Effector CD8-positive, alpha-beta T cell (primary cell): ENCODE results near the gene OVAAL.
"Not testable (repeated sequence)": the region's sequence is repeated elsewhere in the genome, so short reads cannot be mapped to it uniquely, and the experiment has no call there.

Experiments used
- DNase-seq: peaks from one replicate; lab custom pipeline; 2025; lab: John Stamatoyannopoulos, UW

OVAAL gene

DNA sequence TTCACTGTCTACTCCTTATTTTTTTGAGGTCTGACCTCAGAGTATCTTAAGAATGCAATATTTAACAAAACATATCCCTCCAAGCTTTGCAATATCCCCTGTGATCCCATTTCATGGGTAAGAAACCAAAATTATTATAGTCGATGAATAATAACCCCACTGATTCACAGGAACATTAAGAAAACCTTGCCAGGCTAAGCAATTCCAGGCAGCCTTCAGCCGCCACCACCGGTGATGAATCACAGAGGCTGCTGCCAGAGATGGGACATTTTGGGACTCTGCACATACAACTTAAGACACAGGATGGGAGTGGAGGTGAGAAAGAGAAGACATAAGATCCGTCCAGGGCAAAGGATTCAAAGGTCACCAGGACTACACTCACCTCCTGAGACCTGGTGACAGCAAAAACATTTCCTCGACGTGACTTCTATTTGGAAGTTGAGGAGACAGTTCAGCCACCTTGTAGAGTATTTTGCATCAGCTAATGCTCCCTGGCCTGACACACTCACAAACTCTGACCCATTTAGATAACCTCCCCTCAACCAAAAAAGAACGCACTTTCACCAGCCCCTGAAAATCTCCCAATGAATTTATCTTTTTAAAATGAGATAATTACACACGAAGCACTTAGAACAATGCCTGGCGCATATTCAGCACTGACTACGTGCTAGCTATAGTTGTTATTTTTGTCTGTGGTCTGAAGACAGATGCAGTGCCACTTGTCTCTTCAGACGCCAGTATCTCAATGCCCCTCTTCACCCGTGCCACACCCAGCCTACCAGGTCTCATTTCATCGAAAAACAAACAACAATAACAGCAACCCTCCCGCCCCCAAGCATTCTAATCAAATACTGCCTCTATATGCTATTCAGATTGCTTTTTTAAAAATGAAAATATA is 17.8 kb upstream of the OVAAL start:
- no peak for DNase-seq

DNA sequence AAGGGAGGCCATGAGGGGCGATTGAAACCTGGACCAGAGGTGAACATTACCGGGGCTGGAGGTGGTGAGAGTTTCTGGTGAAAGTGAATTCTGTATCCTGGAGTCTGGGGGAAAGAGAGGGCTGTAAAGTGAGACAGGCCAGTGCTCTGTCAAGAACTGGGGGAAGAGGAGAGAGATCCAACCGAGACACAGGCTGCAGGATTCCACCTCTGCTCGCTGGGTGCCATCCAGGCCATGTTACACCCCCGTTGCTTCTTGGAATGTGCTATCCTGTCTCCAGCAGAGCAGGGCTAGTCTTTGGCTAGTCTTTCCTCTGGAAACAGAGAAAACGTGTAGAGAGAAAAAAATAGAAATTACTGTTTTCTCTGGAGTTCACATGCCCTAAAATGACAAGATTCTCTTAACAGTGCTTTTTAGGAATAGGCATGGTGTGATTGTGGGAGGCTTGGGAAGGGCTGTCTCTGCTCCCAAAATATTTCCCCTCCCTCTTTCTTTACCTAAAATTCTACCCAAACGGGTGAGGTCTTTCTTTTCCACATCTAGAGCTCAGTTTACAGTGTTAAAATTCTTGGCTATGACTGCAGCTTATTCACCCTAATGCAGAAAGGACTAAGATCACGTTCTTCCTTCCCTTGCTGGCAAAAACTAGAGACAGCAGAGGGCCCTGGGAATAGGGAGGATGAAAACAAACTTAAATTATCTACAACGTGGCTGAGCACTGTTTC is 16.5 kb upstream of the OVAAL start:
- DNase-seq: no peak

DNA sequence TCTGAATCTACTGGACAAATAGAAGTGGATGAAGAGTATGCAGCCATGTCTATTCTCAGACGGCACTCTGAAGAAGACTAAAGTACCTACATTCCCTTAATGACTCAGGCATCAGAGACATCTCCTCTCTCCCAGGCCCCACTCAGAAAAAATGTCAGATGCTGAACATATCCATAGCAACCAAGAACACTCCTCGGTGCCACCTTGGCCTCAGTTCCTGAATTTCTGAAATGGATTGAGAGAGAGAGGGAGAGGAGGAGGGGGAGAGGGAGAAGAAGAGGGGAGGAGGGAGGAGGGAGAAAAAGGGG is 16.0 kb upstream of the OVAAL start:
- DNase-seq: no peak

DNA sequence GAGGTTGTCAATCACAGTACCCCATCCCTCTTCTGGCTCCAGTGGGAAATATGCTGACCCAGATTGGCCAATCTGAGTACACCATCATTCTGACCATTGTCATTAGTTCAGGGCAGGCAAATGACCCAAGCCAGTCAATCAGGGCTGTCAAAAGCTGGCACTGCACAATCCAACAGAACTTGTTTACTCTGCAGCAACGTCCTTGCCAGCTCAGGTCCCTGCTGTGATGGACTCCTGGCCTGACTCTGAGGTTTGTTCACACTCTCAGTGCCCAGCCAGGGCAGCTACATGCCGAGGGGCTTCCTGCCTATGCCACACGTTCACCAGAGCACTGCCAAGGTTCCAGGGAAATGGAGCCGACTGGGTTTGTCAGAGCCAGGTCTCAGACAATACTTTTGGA is 14.7 kb upstream of the OVAAL start:
- DNase-seq: no peak

DNA sequence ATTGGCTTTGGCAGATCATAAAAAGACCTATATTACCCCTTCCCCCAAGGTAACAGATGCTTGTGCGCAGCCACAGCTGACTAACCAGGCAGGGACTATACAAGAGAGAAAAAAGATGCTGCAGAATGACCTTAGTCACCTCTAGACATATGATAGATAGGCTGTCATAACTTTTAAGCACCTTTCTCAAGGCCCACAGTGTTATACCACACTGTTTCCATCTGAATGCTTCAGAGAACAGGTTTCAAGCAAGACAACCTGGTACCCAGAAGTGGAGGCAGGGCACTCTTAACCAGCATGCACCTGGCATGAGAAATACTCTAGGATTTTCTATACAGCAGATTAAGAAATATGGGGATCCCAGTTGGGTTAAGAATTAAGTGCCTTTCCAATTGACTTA is 12.8 kb upstream of the OVAAL start:
- no peak for DNase-seq

DNA sequence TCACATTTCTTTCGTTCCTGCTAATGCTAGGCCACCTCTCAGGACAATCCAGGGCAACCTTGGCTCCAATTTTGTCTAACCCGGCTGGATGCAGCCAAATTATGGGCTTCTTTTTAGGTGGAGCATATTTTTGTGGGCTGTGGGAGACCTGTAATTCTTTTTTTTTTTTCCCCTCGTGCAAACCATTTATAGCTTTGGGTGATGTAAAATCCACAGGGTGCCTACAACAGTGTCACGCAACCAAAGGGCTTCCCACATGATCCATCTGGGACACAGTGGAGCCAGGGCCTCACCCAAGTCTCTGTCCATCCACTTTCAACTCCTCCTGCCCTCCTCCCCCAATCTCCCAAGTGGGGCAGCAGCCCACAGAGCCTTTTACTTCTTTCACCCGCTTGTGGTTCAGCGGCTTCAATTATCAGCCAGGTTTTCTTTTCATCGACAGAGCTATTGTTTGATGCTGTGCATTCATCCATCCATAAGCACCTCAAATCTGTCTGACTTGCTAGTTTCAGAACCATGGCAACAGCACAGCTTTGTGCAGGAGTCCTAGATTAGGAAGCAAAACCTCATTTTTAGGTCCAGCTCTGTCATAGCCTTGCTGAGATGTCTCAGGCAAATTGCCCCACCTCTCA is 10.0 kb upstream of the OVAAL start:
- no peak for DNase-seq

DNA sequence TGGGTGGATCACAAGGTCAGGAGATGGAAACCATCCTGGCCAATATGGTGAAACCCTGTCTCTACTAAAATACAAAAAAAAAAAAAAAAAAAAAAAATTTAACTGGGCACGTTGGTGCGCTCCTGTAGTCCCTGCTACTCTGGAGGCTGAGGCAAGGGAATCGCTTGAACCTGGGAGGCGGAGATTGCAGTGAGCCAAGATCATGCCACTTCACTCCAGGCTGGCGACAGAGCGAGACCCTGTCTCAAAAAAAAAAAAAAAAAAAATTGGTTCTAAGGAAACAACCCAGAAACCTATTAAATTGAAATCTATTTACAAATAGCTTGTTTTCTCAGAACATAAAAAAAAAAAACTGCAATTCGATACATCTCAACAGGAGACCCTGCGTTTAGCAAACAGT is 9.0 kb upstream of the OVAAL start:
- DNase-seq: not testable (repeated sequence)

DNA sequence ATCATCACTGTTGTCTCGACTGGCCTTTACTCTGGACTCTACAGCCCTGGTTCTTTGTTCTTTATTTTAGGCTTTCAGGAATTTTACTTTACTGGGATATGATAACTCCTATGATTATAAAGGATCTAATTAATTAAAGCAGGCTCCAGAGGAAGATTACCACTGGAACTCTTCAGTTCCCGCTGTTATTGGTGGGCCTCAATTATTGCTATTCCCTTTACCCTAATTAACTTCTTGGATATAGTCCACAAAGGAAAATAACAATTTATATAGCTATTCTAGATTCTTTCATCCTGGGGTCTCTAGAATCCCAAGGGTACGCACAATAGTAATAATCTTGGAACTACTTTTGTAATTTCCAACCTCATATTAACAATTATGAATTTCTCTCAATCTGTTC is 8.5 kb upstream of the OVAAL start:
- DNase-seq: no peak

DNA sequence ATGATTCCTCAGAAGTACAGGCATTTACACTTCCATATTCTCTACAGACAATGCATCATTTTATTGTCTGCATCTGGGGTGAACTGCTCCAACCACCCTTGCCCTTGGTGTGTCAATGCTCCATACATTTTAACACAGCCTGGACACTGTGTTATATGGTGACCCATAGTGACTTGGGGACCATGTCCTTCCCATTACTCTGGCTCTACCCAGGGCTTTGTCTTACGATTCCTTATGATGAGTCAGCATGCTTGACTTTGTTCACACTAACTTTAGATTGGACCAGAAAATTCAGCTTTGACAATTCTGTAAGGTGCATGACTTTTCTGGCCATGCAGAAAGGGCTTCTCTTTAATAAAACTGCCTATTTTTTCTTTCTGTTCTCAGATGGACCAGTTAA is 6.8 kb upstream of the OVAAL start:
- DNase-seq: no peak

DNA sequence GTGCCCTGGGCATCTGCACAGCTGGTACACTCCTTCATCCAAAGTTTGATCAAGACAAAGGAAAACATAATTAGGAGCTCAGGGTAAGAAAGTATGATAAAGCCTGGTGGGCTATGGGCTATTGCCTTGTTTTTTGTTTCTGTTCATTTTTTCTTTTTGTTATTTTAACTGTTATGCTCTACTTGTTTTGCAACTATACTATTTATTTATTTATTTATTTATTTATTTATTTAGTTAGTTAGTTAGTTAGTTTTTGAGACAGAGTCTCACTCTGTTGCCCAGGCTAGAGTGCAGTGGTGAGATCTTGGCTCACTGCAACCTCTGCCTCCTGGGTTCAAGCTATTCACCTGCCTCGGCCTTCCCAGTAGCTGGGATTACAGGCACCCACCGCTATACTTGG is 5.7 kb upstream of the OVAAL start:
- DNase-seq: not testable (repeated sequence)

DNA sequence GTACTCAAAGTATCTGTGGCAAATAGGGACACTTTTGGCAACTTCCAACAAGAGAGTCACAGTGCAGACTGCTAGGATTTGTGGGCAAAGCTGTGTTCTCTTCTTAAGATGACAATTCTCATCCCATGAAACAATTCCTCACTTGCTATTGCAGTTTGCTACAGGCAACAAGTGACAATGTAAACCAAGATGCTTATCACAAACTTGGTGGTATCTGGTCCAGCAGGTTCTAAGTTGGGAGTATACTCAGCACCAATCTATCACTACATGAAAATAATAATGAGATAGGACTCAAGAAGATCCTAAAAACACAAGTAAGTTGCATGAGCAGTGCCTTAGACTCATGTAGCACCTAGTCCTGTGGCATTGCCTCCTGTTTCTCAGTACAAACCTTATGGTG is 3.4 kb upstream of the OVAAL start:
- DNase-seq: no peak

DNA sequence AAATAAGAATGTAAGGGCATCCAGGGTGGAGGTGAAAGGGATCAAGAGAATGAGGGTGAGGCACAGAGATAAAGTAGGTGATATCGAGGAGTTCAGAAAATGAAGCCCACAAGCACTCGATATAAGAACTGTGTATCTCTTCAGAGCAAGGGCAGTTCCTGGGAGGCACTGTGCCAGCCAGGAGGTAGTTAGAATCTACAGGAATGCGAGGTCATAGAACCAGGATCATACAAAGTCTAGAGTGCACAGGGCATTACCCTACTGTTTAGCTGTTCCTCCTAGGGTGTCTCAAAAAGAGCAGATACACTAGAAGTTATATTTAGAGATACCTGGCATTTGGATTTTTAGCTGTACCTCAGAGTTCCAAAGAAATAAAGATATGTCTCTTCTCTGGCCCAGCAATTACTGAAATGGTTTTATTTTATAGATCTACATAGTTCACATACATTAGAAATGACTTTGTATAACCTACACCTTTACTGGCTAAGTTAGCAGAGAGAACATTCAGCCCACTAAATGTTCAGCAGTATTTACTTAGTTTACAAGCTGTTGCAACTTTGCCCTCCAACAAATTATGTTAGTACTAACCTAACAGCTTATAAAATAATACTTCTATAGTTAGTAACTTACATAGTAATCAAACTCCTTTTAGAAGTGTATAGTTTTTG is 1.6 kb downstream of the OVAAL start:
- no peak for DNase-seq

DNA sequence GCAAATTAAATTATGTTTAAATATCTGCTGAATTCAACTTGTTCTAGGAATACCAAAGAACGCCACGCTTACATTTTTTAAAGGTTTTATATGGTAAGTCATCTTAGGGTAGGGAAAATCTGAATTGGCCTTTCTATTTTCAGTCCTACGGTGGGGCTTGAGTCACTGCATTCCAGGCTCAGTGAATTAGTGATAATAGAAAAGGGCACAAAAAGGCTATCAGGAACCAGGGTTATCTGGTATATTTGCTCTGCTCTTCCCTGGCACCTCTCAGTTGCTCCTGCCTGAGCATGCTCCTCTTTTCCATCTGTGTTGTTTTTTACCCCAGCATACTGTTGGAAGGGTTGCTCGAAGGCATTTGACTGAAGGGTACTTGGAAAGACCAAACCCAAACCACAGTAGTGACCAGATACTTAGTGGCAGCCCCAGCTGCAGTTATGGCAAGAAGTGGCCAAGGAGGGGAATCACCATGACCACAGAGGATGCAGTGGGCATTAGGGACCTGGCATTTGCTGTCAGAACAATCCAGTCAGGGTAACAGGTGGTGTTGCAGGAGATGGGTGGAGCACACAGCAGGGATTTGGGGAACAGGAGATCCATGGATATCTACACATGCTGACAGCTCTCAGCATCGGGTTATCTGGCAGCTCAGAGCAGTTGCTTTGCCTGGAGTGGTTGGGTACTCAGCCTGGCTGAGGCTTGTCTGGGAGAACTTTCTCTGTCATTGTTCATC is 2.3 kb downstream of the OVAAL start:
- DNase-seq: no peak

DNA sequence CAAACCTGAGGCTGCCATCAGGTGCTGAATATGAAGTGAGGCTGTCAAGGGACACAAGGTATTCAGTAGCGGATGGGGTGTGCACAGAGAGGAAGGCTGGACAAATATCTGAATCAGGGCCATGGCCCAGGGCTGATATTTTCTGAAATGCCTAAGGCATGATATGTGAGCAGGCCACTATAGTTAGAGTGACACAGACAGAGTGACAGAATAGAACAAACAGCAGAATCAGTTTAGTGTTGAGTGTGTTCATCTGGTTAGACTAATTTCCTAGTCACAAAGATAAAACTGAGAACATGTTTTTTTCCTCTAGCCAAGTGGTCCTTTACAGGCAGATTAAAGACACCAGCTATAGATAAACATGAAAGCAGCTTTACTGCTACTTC is 3.9 kb downstream of the OVAAL start:
- no peak for DNase-seq

DNA sequence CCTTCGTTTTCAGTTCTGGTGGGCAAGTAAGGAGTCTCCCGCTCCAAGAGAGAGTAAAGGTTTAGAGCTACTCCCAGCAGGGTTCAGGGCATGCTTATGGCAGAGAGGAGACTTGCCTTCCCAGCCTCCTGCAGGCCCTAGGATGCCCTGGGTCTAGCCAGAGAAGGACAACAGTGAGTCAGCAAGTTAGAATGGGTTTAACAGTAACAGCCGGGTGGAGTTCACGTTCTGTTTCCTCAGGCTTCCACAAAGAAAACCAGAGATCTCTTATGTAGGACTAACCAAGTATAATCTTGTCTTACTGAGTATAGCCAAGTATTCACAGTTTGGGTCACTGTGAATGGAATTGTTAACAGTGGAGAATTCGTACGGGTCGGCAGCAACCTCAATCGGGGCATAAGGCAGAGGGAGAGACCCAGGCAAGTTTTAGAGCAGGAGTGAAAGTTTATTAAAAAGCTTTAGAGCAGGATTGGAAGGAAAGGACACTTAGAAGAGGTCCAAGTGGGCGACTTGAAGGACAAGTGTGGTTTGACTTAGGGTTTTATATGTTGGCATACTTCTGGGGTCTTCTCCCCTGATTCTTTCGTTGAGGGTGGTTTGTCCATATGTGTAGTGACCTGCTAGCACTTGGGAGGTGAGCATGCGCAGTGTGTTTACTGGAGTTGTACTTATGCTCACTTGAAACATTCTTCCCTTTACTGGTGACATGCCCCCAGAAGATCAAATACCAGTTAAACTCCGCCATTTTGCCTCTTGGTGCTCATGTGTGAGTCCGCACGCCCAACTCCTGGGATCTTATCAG is 4.5 kb downstream of the OVAAL start:
- no peak for DNase-seq

DNA sequence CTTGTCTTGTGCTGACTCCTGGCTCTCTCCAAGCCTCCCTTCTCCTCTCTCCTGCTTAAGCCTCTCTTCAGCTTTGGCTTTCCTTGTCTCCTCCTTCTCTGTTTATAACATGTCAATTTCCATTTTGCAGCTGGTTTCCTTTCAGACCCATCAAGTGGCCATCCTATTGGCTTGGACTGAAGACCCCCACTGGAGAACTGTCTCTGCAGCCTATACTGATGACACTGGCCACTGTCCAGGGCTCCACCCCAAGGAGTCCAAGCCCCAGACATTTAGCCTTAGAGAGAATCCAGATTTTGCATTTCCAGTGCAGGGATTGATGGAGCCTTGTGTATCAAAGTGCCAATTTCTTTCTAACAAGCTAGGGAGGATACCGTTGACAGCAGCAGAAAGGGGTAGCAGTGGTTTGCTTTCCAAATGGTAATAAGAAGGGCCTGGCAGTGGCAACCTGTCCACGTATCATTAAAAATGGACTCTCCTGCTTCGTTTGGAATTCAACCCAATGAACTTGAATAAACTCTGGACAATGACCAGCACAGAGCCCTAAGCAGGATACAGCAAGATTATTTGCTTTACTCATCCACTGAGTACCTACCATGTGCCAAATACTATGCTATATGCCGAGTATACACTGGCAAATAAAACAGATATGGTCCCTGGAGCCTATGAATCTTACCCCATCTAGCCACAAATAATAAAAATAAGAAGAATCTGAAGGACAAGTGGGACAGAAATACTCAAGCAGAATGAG is 6.5 kb downstream of the OVAAL start:
- no peak for DNase-seq

DNA sequence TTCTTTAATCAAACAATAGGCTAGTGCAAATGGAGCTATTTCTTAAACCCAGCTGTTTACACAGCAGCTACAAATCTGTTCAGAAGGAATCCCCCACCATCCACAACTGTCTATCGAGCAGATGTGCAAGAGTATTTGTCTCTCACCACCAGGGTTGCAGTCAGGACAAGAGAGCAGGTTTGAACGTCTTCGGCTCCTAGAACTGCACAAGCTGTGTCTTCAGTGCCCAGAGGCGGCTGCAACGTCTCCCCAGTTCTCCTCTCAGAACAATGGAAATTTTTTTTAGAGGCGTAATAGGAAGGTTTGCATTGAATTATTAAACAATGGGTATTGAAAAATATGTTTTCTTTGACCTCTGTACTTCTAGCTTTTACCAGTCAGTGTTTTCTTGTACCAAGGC is 7.3 kb downstream of the OVAAL start:
- no peak for DNase-seq

DNA sequence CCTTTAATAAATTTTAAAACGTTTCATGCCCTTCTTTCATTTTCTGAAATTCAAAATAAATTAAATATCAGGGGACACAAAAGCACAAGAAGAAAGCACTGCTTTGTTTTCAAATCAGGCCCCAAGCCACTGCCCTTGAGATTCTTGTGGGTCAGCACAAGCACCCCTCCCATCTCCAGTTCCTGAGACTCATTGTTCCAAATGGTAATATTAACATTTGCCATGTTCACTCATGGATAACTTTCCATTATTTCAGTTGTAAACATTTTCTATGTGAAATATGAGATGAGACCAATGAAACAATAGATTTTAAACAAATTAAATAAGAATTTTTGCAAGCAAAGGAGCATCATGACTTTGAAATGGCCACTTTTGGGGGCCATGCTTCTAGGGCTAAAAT is 7.7 kb downstream of the OVAAL start:
- DNase-seq: no peak

DNA sequence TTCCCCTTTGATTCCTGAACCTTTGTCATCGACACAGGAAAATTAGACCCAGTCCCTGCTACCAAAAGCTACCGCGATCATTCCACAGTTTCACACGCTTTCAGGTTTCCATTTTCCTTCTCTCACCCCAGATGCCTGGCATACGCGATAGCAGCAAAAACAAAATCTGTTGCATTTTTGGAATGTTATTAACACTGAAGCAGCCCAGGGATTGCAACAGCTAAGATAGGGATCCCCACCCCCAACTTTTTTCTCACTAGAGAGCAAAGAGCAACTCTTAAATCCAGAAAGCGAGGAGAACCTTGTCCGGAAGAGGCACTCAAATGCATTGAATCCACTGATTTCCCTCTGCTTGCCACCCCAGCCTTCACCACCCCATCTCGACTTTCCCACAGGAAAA is 8.9 kb downstream of the OVAAL start:
- no peak for DNase-seq

DNA sequence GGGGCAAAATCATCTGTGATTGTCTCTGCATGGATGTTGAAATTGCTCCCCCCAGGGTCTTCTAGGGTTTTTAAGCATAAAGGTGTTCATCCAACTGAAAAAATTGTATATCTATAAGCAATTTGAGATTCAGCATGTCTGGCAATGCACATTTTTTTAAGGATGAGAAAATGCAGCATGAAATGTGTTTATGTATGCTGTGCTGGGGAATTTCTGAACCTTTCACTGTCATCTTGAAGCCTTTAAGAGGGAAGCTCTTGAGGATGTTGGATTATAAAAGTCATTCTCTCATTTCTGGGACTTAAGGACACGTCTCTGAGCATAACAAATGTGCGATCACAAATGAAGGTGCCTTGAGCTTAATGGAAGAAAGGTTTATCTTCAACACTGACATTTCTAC is 9.4 kb downstream of the OVAAL start:
- no peak for DNase-seq
